HG03066 (cell line): Measurements from ENCODE around the gene MICALL1.
"Not testable (repeated sequence)": the region's sequence is repeated elsewhere in the genome, so short reads cannot be mapped to it uniquely, and the experiment has no call there.

Source experiments
- ATAC-seq: cut with Tn5 transposase; IDR thresholded peaks from one replicate; pipeline ENCODE4 v1.9.1; 2021; ENCODE audit warnings: low read depth; ENCODE audit not compliant: unreplicated experiment

The MICALL1 gene

GRCh38 chr22:37953437-37954179 lies 47.5 kb downstream of the MICALL1 start, which contains the start of the genes C22orf23 and POLR2F:
C22orf23 (minus strand) TSS chr22:37953601; CDS start chr22:37953149, 452 bp downstream.
POLR2F (plus strand) TSS chr22:37953699; CDS start chr22:37953788, 89 bp downstream.
- ATAC-seq, result peak; percentile 83

DNA sequence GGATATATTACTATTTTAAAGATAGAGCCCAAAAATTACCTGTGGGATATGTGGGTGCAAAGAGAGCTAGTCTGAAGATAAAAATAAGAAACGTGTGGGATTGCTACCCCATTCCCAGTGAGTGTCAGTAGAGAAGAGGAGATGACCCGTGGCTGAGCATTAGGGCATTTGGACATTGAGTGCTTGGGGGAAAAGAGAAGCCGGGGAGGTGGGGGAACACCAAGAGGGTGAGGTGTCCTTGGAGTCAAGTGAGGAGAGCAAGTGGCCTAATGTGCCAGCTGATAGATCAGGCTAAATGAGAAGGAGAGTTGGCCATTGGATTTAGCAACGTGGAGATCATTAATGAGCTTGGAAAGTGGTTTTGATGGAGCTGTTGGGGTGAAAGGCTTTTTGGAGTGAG lies 48.6 kb downstream of the MICALL1 start:
- ATAC-seq, result no peak

DNA sequence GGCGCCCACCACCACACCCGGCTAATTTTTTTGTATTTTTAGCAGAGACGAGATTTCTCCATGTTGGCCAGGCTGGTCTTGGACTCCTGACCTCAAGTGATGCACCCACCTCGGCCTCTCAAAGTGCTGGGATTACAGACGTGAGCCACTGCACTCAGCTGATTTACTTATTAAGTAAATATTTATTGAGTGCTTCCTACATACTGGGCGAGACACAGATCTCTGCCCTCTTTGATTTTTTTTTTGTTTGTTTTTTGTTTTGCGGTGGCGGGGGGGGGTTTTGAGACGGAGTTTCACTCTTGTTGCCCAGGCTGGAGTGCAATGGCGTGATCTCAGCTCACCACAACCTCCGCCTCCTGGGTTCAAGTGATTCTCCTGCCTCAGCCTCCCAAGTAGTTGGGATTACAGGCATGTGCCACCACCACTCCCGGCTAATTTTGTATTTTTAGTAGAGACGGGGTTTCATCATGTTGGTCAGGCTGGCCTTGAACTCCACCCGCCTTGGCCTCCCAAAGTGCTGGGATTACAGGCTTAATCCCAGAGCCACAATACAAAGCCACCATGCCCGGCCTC lies 49.8 kb downstream of the MICALL1 start:
- not testable (repeated sequence) for ATAC-seq

DNA sequence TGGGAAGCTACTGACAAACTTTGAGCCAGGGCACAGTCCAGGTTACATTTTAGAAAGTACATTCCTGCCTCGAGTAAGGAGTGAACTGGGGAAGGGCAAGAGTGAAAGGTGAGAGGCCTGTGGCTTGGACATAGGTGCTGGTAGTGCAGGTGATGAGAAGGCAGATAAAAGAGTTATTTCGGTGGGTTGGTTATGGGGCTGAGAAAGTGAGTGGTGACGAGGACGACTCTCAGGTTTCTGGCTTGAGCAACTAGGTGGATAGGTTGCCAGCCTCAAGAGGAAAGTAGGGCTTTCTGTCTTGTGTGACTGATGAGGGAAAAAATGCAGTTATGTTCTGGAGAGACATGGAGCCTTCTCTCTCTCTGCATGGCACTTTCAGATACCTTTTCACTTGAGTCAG lies 51.1 kb downstream of the MICALL1 start:
- ATAC-seq, result no peak

- ATAC-seq, result no peak
Measured at GRCh38 chr22:37959231-37959825, 53.2 kb downstream of the MICALL1 start.

GRCh38 chr22:37961062-37961461 lies 55.0 kb downstream of the MICALL1 start:
- no peak for ATAC-seq

DNA sequence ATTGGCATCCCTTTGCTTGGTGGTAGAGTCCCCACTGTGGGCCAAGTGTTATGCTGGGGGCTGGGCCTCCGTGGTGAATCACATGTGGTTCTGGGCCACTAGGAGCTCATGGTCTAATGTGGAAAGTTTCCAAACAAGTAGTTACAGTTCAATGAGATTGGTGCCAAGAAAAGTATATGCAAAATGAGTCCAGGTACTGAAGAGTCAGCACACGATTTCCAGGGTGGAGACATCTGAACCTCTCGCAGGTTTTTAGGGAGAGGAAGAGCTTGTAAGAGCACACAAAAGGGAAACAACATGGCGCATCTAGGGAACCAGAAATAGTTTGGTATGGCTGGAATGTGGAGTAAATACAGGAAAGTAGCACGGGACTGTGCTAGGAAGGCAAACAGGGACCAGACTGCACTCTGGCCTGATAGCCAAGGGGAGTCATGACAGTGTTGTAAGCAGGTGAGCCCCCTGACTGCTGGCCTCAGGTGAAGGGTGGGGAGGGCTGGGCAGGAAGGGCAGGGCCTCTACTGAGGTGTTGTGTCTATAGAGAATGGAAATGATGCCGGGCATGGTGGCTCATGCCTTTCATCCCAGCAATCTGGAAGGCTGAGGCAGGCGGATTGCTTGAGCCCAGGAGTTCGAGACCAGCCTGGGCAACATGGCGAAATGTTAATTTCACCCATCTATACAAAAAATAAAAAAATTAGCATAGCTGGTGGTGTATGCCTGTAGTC lies 60.0 kb downstream of the MICALL1 start:
- ATAC-seq, result no peak

GRCh38 chr22:37967147-37967546 lies 61.0 kb downstream of the MICALL1 start:
- no peak for ATAC-seq

GRCh38 chr22:37967637-37968451 lies 61.7 kb downstream of the MICALL1 start:
- ATAC-seq, result no peak

GRCh38 chr22:37968452-37969251 lies 62.6 kb downstream of the MICALL1 start:
- no peak for ATAC-seq

GRCh38 chr22:37970864-37971263 lies 64.8 kb downstream of the MICALL1 start:
- no peak for ATAC-seq

DNA sequence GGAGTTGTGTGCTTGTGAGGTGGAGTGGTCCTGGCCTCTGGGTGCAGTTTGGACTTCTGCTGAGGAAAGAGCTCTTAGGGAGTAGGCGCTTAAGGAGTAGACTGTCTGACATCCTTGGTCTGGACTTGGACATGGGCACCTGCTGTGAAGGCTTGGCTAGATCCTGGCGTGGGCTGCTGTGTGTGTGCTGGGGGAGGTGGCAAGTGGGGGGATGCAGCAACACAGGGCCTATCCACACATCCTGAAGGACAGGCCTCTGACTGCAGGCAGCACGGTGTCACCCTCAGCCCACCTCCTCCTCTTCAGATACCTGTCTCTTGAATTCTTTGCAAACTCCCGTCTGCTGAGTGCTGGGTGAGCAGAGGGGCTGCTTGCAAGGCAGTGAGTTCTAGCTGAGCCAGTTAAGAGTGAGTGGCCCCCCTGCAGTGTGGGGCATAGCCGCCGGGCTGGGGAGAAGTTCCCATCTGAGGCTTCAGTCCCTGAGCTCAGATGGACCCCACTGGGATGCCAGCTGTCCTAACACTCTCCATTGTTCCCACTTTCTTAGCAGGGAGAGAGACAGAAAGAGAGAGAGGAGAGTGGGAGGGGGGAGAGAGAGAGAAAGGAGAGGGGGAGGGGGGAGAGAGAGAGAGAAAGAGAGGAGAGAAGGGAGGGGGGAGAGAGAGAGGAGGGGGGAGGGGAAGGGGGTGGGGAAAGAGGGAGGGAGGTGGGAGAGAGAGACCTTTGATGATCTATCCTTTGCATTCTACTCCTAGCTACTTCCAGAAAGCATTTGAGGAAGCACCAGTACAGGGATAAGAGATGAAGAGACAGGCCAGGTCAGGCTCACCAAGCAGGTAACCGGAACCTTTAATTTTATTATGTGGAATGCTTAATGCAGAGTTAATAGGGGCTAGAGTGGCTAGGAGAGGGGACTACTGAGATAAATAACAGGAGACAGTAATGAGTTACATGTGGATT lies 65.7 kb downstream of the MICALL1 start:
- ATAC-seq, result no peak

DNA sequence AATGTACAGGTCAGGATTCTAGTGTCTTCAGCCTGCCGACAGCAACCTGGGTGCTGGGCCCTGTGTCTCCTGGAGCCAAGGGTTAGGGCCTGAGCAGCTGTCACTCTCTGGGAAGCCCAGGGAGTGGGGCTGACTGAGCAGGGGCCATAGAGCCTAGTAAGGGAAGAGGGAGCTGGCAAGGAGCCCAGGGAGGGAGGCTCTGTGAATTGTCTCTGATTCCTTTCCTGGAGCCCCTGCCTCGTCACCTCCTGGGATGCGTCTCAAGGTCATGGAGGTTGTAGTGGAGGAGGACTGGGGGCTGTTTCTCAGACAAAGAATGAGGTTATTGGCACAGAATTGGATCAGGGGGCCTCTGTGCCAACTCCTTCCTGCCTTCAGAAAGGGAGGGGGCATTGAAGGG lies 66.4 kb downstream of the MICALL1 start:
- no peak for ATAC-seq

- ATAC-seq, result no peak
Measured at GRCh38 chr22:37973271-37974170, 67.4 kb downstream of the MICALL1 start.

- ATAC-seq, result no peak
Measured at GRCh38 chr22:37975153-37975552, 69.1 kb downstream of the MICALL1 start.

GRCh38 chr22:37976022-37976421 lies 69.9 kb downstream of the MICALL1 start:
- not testable (repeated sequence) for ATAC-seq

- ATAC-seq, result no peak
Measured at GRCh38 chr22:37976547-37976946, 70.5 kb downstream of the MICALL1 start.
